Measurements from ENCODE around the gene FHOD1. TPM values are rescaled to one million over a fixed set of nuclear protein-coding genes. Genes with fewer than 3 reads are reported as not detected.

FHOD1 gene
- total and polyA plus RNA-seq, 2 of the 13 experiments (the other 11 are each of a cell fraction or from before 2014, with no cell fraction given) = 20.0 to 20.8 TPM

DNA sequence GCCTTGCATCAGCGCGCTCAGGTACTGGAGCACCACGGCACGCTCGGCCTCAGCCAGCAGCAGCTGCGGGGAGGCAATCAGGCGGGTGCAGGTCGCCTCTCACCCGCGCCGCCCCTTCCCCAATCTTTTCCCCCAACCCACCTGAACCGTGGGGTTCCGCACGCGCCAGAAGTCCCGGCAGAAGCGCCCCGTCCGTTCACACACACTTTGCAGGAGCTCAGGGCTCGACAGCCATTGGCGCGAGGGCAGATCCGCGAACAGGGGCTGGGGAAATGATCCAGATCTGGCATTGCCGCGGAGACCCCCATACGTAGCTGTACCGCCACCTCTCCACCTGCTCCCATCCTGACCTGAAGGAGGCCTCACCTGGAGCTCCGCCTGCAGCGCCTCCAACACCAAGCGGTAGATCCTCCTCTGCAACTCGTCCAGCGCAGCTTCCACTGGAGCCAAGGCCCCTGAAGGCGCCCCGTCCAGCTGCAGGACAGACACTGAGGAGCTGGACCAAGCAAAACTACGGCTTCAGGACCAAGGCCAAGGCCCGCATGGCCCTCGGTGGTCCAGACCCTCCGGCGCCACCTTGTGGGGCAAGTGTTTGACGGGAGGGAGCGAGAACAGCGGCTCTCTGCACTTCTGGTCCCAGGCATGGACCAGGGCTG, 62.2 kb downstream of the FHOD1 start (continued):
- TF ChIP-seq NFE2L1 (CRISPR knock-in tag; IDR thresholded peaks at IDR 0.05; ENCODE audit: borderline replicate concordance) = peak; percentile 73; the same call in 1 of the 2 replicates
- peak; percentile 33; the same call in 1 of the 2 replicates for TF ChIP-seq ZNF7 (CRISPR knock-in tag; IDR thresholded peaks at IDR 0.05)
- TF ChIP-seq ZNF850 (CRISPR knock-in tag; conservative IDR thresholded peaks at IDR 0.05) = 0 out of 2 replicates have a peak, but pooled peaks have one; percentile 33
- TF ChIP-seq, protein P1, sequence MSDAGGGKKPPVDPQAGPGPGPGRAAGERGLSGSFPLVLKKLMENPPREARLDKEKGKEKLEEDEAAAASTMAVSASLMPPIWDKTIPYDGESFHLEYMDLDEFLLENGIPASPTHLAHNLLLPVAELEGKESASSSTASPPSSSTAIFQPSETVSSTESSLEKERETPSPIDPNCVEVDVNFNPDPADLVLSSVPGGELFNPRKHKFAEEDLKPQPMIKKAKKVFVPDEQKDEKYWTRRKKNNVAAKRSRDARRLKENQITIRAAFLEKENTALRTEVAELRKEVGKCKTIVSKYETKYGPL (CRISPR knock-in tag; IDR thresholded peaks at IDR 0.05) = 0 out of 2 replicates have a peak, but pooled peaks have one; percentile 29
- TF ChIP-seq, protein P2, sequence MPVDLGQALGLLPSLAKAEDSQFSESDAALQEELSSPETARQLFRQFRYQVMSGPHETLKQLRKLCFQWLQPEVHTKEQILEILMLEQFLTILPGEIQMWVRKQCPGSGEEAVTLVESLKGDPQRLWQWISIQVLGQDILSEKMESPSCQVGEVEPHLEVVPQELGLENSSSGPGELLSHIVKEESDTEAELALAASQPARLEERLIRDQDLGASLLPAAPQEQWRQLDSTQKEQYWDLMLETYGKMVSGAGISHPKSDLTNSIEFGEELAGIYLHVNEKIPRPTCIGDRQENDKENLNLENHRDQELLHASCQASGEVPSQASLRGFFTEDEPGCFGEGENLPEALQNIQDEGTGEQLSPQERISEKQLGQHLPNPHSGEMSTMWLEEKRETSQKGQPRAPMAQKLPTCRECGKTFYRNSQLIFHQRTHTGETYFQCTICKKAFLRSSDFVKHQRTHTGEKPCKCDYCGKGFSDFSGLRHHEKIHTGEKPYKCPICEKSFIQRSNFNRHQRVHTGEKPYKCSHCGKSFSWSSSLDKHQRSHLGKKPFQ (CRISPR knock-in tag; IDR thresholded peaks at IDR 0.05; ENCODE audit: insufficient replicate concordance) = no peak
- TF ChIP-seq, protein P3, sequence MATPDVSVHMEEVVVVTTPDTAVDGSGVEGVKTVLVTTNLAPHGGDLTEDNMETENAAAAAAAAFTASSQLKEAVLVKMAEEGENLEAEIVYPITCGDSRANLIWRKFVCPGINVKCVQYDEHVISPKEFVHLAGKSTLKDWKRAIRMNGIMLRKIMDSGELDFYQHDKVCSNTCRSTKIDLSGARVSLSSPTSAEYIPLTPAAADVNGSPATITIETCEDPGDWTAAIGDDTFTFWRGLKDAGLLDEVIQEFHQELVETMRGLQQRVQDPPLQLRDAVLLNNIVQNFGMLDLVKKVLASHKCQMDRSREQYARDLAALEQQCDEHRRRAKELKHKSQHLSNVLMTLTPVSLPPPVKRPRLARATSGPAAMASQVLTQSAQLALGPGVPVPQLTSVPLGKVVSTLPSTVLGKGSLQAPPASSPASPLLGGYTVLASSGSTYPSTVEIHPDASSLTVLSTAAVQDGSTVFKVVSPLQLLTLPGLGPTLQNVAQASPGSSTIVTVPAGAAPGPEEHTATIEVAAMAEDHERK (CRISPR knock-in tag; IDR thresholded peaks at IDR 0.05; ENCODE audit: low read depth) = no peak
- TF ChIP-seq ZNF629 (CRISPR knock-in tag; conservative IDR thresholded peaks at IDR 0.05) = peak; percentile 52
- no peak; the same call in 1 of the 2 replicates for TF ChIP-seq ZKSCAN1 (IDR thresholded peaks at IDR 0.05; ENCODE audit: low read length)
- no peak for TF ChIP-seq HMG20A (CRISPR knock-in tag; IDR thresholded peaks at IDR 0.05; ENCODE audit: borderline replicate concordance)
- TF ChIP-seq, protein P4, sequence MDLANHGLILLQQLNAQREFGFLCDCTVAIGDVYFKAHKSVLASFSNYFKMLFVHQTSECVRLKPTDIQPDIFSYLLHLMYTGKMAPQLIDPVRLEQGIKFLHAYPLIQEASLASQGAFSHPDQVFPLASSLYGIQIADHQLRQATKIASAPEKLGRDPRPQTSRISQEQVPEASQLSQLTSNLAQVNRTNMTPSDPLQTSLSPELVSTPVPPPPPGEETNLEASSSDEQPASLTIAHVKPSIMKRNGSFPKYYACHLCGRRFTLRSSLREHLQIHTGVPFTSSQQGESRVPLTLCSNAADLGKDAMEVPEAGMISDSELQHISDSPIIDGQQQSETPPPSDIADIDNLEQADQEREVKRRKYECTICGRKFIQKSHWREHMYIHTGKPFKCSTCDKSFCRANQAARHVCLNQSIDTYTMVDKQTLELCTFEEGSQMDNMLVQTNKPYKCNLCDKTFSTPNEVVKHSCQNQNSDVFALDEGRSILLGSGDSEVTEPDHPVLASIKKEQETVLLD (CRISPR knock-in tag; IDR thresholded peaks at IDR 0.05; ENCODE audit: low read depth) = 0 out of 2 replicates have a peak, but pooled peaks have one; percentile 82
- TF ChIP-seq, protein P5, sequence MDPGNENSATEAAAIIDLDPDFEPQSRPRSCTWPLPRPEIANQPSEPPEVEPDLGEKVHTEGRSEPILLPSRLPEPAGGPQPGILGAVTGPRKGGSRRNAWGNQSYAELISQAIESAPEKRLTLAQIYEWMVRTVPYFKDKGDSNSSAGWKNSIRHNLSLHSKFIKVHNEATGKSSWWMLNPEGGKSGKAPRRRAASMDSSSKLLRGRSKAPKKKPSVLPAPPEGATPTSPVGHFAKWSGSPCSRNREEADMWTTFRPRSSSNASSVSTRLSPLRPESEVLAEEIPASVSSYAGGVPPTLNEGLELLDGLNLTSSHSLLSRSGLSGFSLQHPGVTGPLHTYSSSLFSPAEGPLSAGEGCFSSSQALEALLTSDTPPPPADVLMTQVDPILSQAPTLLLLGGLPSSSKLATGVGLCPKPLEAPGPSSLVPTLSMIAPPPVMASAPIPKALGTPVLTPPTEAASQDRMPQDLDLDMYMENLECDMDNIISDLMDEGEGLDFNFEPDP (CRISPR knock-in tag; conservative IDR thresholded peaks at IDR 0.05) = no peak
- TF ChIP-seq ZNF225 (CRISPR knock-in tag; IDR thresholded peaks at IDR 0.05) = peak; percentile 90
- no peak for TF ChIP-seq SRSF1 (optimal IDR thresholded peaks at IDR 0.05; ENCODE audit: low read depth, low read length)
- TF ChIP-seq ZNF468 (CRISPR knock-in tag; IDR thresholded peaks at IDR 0.05) = peak; percentile 88; the same call in 1 of the 2 replicates
- TF ChIP-seq, protein P6, sequence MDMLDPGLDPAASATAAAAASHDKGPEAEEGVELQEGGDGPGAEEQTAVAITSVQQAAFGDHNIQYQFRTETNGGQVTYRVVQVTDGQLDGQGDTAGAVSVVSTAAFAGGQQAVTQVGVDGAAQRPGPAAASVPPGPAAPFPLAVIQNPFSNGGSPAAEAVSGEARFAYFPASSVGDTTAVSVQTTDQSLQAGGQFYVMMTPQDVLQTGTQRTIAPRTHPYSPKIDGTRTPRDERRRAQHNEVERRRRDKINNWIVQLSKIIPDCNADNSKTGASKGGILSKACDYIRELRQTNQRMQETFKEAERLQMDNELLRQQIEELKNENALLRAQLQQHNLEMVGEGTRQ (IDR thresholded peaks at IDR 0.05; ENCODE audit: low read depth, low read length) = no peak
- TF ChIP-seq, protein P6 (CRISPR knock-in tag; IDR thresholded peaks at IDR 0.05; ENCODE audit: borderline replicate concordance) = no peak
- TF ChIP-seq KAT8 (CRISPR knock-in tag; IDR thresholded peaks at IDR 0.05) = peak; percentile 85
- TF ChIP-seq, protein P7, sequence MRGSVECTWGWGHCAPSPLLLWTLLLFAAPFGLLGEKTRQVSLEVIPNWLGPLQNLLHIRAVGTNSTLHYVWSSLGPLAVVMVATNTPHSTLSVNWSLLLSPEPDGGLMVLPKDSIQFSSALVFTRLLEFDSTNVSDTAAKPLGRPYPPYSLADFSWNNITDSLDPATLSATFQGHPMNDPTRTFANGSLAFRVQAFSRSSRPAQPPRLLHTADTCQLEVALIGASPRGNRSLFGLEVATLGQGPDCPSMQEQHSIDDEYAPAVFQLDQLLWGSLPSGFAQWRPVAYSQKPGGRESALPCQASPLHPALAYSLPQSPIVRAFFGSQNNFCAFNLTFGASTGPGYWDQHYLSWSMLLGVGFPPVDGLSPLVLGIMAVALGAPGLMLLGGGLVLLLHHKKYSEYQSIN (CRISPR knock-in tag; IDR thresholded peaks at IDR 0.05; ENCODE audit: borderline replicate concordance) = no peak
- peak; percentile 80; the same call in 1 of the 2 replicates for TF ChIP-seq SMC3 (IDR thresholded peaks at IDR 0.05; ENCODE audit: low read length)
